ENCODE data around the gene ENPP3.

The ENPP3 gene

GRCh38 chr6:131731224-131731623, 94.1 kb downstream of the ENPP3 start:
- ChIA-PET POLR2A (ENCODE audit: low non-redundant PET) (no interaction called here), CTCF (no interaction called here)
- no peak for DNase-seq (ENCODE audit: low spot score)
- no peak overlapping the region for H3K27ac ChIP-seq
- TF ChIP-seq CTCF (conservative IDR thresholded peaks at IDR 0.05; ENCODE audit: low read depth) = no peak

- no peak for DNase-seq (ENCODE audit: low spot score)
- TF ChIP-seq CTCF (conservative IDR thresholded peaks at IDR 0.05; ENCODE audit: low read depth) = no peak
- ChIA-PET CTCF (interaction anchor here (0.5 kb wide), 1 partner anchor 50 kb away, joined by 6 read pairs; no protein-coding TSS in a partner anchor), POLR2A (ENCODE audit: low non-redundant PET) (no interaction called here)
- H3K27ac ChIP-seq = no peak overlapping the region
Measured at GRCh38 chr6:131733376-131734016, 96.4 kb downstream of the ENPP3 start.

GRCh38 chr6:131736003-131736596, 99.0 kb downstream of the ENPP3 start:
- no peak for DNase-seq (ENCODE audit: low spot score)
- no peak overlapping the region for H3K27ac ChIP-seq
- CTCF ChIA-PET = no interaction called here
- TF ChIP-seq CTCF (conservative IDR thresholded peaks at IDR 0.05; ENCODE audit: low read depth) = no peak
- POLR2A ChIA-PET (ENCODE audit: low non-redundant PET) = no interaction called here

- CTCF ChIA-PET = no interaction called here
- POLR2A ChIA-PET (ENCODE audit: low non-redundant PET) = no interaction called here
- DNase-seq (ENCODE audit: low spot score) = no peak
Measured at GRCh38 chr6:131736811-131737210, 99.7 kb downstream of the ENPP3 start.

GRCh38 chr6:131739136-131739535, 102.0 kb downstream of the ENPP3 start:
- no peak overlapping the region for H3K27ac ChIP-seq
- ChIA-PET POLR2A (ENCODE audit: low non-redundant PET) (no interaction called here), CTCF (interaction anchor here (1.0 kb wide), 1 partner anchor 379 kb away, joined by 3 read pairs; no protein-coding TSS in a partner anchor)
- TF ChIP-seq CTCF (conservative IDR thresholded peaks at IDR 0.05; ENCODE audit: low read depth) = no peak
- DNase-seq (ENCODE audit: low spot score) = no peak

More at GRCh38 chr6:131736811-131737210, 99.7 kb downstream of the ENPP3 start:
- no peak for TF ChIP-seq CTCF (conservative IDR thresholded peaks at IDR 0.05; ENCODE audit: low read depth)
- no peak overlapping the region for H3K27ac ChIP-seq

GRCh38 chr6:131740161-131740560, 103.1 kb downstream of the ENPP3 start:
- POLR2A ChIA-PET (ENCODE audit: low non-redundant PET) = no interaction called here

More at GRCh38 chr6:131740161-131740560, 103.1 kb downstream of the ENPP3 start:
- no peak for DNase-seq (ENCODE audit: low spot score)
- no peak overlapping the region for H3K27ac ChIP-seq
- CTCF ChIA-PET = interaction anchor here (1.0 kb wide), 1 partner anchor 378 kb away, joined by 3 read pairs; no protein-coding TSS in a partner anchor
- TF ChIP-seq CTCF (conservative IDR thresholded peaks at IDR 0.05; ENCODE audit: low read depth) = no peak

Measured in RWPE1 (cell line).